ENCODE results near the gene ZBTB33.

Gene ZBTB33

DNA sequence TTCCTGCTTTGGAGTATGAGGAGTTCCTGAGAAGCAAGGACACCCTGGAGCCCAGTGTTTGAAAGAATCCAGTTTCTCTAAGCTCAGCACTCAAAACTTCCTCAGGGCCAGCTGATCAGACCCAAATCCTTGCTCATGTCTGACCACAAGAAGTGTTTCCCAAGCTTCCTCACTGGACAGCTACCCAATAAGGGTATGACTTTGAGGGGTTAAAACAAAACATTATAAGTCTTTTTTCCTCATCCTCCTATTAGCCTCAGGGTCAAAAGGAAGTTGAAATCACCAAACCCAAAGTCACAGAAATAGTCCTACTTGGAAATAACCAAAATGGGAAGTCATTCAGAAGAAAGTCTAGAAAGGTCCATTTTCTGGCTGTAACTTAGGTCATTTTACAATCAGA is 13.7 kb downstream of the ZBTB33 start:
- no peak for DNase-seq (ENCODE audit: low read depth)

DNA sequence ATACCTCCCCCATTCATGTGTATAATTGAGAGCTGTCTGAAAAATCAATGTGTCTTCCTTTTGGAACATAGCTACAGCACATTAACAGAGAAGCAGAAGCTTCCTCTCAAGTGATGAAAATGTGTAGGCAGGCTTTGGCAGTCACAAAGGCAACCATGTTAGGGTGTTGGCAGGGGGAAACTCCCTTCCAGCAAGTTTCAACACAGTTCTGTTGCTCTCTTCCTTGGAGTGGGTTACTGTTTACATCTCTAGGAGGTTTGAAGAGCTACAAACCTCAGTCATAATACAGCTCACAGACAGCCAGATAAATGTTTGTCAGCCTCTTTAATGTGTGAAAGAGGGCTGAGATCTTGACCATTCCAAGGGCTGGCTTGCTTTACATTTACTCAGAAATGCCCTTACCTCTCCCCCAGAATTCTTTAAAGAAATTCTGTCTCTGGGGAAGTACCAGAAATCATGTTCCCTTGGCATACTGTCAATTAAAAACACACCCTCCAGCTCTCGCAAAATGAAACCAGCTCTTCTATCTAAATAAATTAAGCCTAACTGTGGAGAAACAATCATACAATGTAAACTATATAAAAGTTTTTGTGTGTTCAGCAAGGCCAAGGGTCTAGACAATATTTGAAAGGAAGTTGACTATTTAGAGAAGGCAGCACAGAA is 18.9 kb downstream of the ZBTB33 start:
- no peak for DNase-seq (ENCODE audit: low read depth)

DNA sequence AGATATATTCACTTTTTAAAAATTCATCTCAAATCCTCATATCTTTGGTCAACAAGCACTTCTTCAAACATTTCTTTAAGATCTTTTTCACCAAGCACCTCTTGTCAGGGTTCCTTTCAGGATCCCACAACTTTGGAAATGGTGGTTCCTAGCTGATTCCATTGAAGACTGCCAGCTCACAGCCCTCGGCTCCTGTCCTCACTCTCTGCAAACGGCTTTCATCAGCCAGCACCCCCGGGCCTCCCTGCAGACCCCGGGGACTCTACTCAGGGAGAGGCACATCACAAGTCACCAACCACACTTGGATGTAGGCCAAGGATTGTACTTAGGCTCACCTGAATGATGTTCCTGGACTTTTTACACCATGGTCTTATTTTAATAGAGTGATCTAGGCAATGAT is 20.0 kb downstream of the ZBTB33 start:
- DNase-seq (ENCODE audit: low read depth): no peak

DNA sequence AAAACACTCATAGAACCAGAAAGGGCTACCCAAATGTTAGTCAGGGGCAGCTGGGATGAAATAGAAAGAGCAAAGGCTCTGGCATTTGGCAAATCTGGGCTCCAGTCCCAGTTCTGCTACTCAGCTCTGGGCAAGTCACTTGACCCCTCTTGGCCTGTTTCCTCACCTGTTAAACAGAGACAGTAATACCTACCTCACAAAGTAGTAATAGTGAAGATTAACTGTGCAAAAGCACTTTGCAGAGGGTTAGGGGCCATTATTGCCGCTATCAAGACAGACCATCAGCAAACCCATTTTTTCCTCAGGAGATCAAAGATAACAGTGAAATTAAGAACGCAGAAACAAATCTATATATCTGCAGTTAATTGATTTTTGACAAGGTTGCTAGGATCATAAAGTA is 20.6 kb downstream of the ZBTB33 start:
- no peak for DNase-seq (ENCODE audit: low read depth)

DNA sequence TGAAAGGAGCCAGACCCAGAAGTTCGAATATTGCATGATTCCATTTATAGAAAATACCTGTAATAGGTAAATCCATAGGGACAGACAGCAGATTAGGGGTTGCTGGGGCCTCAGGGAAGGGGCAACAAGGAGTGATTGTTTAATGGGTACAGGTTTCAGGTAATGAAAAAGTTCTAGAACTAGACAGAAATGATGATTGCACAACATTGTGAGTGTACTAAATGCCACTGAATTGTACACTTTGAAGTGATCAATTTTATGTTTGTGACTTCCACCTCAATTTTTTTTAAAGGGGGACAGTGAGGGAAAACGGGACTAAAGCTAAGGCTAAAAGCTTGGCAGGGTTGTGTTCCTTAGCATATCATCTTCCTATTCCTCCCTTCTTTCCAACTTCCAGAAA is 23.5 kb downstream of the ZBTB33 start:
- no peak for DNase-seq (ENCODE audit: low read depth)

DNA sequence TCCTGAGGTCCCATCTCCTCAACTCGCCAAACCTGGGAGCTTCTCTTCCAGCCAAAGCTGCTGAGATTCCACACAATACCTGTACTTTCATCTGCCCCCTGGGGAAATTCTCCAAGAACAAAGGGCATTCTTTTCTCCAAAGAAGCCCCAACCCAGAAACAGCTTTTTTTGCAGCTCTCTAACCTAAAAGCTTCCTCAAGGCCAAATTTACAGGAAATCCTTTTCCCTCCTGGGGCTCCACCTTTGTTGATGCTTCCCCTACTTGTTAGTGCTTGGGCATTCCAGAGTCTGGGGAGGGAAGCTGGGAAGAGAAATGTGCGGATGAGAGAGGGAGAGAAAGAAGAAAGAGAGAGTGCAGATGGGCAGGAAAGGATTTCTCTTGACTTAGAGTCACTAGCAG is 24.3 kb downstream of the ZBTB33 start:
- DNase-seq (ENCODE audit: low read depth): no peak

DNA sequence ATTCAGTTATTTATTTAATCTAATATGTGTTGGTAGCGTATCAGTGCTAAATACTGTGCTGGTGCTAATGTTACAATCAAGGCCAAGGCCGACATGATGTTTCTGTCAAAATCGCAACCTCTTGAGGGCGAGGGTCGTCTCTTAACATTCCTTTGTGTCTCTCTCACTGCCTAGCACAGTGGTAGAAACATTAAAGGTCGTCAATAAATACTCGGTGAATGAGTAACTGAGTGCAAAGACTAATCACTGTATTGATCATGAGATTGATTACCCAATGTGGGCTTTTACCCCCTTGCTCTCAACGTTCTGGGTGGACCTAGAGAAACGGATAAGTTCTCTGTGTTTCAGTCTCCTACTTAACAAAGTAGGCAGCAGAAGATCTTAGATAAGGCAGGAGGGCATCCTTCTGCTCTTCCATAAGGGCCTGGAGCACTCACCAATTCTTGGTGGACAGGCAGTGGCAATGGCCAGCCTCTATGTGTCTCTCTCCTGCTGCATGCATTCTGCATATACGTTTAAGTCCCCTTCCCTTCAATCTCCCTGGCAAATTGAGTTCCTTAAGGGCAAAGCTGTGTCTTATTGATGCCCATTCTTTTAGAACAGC is 30.5 kb downstream of the ZBTB33 start:
- DNase-seq (ENCODE audit: low read depth): no peak

DNA sequence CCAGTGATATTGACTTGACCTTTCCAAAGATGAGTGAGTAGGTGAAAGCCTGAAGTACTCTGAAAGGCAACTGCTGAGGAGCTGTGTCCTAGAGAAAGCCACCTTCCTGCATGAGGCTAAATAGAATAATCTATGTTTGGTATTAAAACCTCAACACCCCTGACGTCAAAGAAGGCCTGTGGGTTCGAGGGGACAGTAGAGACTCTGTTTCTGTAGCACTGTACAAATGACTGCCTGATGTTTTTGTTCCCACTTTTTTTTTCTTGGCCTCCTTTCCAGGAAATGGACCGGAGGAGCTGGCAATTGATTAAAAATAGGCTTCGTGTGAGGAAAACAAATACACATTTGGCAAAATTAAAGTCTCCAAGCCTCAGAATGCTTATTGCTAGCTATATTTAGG is 31.1 kb downstream of the ZBTB33 start:
- no peak for DNase-seq (ENCODE audit: low read depth)

DNA sequence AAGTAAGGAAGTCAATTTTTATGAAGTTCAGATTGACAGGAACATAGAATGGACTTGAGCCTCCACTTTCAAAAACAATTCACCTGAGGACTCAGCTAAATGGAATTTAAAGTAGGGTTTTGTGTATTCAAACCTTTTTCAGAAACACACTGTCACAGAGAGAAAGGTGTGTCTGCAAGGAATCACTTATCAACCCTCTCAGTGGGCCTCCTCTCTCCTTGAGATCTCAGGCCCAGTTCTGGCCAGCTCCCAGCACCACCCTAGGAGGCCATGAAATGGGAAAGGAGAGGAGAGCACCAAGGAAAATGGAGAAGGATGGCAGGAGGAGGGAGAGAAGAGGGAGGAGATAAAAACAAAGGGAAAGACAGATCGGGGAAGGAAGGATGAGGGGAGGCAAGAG is 32.1 kb downstream of the ZBTB33 start:
- DNase-seq (ENCODE audit: low read depth): no peak

DNA sequence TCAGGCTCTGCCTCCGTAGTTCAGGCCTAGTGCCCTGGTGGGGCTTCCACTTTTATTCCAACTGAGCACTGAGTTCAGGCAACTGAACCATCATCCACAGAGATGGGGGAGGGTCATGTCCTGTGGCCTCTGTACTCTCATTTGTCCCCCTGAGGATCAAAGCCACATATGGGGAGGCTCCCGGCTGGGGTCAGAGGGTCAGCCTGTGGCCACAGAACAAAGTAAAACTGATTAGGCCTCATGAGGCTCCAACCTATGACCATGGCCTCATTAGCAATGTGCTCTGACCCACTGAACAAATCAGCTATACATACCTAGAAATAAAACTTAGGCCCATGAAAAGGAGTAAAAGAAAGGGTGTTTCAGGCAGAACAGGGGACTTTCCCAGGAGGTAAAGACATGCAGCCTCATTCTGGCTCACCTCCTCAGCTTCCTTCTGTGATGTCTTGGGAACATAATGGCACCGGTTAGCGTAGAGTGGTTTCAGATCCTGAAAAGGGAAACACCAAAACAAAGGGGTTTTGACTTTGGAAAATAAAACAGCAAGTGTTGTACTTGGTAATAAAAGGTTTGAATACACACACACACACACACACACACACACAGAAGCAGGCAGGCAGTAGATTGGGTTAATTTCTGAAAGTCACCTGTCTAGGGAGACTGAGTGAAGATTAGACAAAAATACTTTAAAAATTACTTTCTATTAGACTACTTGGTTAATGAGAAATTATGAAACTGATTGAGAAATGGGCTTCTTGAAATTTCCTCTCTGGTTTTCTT is 36.3 kb downstream of the ZBTB33 start:
- DNase-seq (ENCODE audit: low read depth): no peak

DNA sequence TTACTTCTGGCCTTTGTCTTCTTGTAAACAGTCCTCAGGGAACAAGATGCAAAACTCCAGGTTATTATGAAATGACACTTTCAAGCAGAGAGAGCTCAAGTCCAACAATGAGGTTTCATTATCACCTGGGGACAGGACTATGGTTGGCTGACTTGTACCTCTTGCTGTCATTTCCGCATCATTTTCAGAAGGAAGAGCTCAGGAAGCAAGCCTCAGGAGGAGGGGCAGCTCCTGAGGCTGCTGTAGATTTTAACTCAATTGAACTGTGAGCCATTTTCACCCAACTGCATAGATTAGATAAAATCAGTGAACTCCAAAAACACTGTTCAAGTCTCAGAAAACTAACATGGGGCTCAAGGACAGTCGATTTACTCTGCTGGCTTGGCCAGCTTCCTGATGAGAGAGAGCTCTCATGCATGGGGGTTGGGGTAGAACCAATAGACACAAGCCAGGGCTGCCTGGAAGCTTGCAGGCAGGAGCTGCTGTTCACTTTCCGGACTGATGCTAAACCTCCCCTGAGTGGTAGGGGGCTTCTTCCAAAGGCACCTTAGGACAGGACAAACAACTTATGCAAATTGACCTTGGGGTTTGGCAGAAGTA is 37.0 kb downstream of the ZBTB33 start:
- no peak for DNase-seq (ENCODE audit: low read depth)

DNA sequence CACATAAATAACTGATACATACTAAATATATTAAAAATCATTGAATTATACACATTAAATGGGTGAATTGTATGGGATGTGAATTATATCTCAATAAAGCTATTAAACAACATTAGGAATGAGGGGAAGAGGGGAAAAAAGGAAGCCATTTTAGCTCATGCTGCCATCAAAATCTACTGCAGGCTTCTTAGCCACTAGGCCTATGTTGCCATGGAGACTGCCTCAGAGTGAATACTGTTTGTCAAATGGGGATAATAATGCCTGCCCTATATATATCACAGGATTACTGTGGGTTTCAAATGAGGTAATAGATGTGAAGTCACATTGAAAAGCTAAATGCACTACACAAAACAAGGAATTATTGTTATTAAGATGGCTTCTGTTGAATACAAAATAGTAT is 39.5 kb downstream of the ZBTB33 start:
- no peak for DNase-seq (ENCODE audit: low read depth)

DNA sequence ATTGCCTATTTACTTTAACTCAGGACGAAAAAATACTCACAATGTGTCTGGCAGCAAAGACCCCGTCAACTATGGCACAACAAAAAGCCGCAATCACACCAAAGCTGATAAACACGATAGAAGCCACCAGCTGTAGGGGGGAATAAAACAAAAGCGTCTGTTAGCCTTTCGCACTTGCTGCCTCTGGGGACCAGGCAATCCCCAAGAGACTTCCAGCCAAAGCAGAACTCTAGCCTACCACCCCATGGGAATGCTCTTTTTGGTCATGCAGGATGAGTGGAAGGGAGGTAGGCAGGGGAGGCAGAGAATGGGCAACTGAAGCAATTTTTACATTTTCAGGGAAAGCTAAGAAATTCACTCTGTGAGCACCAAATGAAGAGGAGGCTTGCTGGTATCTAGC is 40.6 kb downstream of the ZBTB33 start:
- no peak for DNase-seq (ENCODE audit: low read depth)

DNA sequence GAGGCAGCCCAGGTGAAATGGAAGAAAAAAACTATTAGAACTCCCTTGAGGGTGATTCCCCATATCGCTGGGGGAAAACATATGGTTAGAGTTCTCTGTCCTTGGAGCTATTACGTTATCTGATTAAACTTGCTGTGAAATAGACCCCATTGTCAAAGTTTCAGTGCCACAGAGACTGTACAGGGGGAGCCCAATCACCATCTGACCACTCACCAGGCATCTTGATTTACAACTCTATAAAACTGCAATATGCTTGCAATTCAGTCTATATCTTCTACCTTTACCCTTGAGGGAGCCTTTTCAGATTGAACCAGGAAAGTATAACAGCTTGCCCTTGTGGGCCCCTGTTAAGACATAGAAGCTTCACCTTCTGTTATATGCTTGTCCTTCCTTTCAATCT is 42.4 kb downstream of the ZBTB33 start:
- no peak for DNase-seq (ENCODE audit: low read depth)

DNA sequence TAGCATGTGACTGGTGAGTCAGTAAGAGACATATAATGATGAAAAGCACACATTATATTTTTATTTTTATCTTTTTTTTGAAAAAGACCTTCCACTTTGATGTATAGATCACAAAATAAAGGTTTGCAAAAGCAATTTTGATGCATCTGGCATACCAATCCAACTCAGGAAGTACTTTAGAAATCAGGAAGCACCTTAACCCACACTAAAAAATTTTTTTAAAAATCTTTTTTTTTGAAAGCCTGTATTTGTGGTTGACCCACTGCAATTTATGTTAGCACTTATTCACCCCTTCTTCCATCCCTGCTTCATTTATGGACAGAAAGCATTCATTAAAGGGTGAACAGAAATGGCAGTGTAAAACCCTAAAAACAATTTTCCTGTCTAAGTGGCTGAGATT is 44.0 kb downstream of the ZBTB33 start:
- DNase-seq (ENCODE audit: low read depth): no peak

DNA sequence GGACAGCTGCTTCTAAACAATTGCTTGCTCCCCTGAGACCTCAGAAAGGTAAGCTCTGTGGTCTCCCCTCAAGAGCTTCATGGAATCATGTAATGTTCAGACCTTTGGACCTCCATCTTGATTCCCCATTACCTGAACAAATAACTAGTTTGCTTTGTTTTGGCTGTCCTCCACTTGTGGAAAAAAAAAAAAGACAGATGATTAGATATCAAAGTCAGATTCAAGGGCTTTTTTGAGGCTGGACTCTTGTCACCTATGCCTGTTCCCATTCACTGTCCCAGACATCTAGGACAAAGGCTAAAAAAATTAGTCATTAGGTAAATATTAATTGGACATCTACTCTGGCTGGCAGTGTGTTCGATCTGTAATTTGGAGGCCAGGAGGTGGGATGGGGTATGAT is 47.3 kb downstream of the ZBTB33 start:
- DNase-seq (ENCODE audit: low read depth): no peak

DNA sequence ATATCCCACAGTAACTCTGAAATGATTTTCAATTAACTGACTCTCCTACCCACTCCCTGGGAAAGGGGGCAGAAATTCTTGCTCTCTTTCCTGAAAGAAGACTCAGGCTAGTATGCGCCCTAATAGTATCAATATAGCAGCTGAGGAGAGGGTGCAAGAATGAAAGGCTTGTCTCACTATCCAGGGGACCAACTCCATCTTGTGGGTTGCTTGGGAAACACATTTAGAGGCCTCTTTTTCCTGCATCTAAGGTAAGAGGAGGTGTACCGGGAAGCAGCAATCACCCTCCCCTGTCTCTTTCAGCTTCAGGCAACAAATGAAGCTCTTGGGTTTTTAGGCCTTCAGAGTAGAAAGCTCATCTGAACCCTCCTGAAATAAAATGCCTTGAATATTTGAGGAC is 49.3 kb downstream of the ZBTB33 start:
- DNase-seq (ENCODE audit: low read depth): no peak

DNA sequence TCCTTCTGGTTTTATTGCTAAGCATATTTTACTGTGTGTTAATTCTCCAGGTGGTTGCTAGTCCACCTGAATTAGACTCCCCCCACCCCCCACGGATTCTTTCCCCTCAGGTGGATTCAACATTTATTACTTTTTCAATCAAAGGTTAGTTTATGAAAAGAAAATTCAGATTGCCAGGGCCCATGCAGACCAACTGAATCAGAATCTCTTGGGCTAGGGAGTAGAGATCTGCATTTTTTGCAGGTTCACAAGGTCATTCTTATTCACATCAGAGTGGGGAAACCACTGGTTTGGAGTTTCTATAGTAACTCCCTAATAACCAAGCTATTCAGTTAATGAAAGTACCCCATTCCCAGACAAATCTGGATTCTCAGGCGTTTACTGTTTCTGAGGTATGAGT is 50.9 kb downstream of the ZBTB33 start:
- no peak for DNase-seq (ENCODE audit: low read depth)

DNA sequence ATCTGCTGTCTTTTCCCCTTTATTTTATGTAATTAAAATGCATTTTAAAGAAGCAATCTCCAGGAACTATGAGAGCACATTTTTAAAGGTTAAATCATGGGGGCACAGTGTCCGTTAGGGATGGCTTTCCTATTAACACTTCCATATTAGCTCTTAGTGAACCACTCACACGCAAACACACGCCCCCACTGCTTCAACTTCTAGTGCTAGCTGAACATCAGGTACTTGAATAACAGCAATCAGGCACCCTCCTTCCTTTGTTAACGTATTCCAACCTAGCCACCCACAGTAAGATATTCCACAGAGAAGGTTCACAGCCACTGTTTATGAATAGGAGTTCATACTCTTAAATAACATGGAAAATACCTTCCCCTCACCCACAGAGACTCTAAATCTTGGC is 51.3 kb downstream of the ZBTB33 start:
- no peak for DNase-seq (ENCODE audit: low read depth)

DNA sequence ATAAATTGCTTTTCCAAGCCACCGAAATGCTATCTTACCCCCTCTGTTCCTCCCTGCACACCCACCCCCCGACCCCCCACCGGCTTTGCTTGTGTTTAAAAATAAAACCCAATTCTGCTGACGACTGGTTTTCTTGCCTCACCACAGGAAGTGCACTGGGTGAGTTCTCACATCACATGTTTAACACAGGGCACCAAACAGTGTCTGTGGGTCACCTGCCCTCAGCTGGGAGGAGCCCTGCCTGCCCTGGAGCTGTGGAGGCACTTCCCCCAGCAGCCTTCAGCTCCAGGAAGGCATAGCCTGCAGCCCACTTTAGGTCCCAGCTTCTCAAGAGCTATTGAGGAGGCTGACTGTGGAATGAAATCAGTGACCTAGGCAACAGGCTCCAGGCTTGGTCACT is 51.8 kb downstream of the ZBTB33 start:
- DNase-seq (ENCODE audit: low read depth): no peak

DNA sequence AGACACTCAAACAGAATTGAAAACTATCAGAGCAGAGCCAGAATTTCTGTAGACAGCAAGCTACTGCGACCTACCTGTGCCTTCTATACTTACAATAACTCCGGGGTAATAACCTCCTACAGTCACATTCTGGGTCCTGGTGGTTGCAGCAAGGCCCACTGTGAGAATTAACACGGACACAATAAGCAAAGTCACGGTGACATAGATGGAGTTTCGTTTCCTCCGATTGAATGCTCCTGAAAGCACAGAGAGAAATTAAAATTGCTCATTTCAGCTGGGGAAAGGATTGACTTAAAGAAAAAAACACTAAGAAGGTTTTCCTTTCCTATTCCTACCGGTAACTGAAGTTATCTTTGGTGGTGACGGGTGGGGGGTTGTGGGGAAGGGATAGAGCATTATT is 53.6 kb downstream of the ZBTB33 start:
- no peak for DNase-seq (ENCODE audit: low read depth)

DNA sequence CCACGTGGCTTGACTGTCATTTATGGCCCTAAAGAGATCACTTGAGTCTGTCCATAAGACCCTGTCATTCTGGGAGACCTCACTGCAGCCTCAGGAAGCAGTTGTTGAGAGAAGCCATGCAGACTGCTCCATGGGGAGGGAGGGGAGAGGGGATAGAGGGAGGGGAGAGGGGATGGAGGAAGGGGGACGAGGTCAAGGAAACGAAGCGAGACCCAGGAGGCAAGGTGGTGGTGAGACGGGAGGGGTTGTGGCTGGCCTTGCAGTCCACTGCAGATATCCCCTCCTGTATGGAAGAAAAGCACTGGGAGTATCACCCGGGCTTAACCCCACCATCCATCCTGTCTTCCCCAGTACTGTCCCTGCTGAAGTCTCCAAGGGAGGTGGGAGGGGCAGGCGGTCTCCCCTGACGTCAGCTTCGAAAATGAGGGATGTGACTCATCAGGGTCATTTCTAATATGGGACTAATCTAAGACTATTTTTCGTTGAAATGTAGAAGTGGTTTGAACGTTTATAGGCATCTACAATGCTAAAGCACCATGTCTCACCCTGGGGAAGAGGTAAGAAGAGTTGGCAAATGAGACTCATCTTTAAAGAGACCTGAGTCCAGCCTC is 55.0 kb downstream of the ZBTB33 start:
- DNase-seq (ENCODE audit: low read depth): no peak

DNA sequence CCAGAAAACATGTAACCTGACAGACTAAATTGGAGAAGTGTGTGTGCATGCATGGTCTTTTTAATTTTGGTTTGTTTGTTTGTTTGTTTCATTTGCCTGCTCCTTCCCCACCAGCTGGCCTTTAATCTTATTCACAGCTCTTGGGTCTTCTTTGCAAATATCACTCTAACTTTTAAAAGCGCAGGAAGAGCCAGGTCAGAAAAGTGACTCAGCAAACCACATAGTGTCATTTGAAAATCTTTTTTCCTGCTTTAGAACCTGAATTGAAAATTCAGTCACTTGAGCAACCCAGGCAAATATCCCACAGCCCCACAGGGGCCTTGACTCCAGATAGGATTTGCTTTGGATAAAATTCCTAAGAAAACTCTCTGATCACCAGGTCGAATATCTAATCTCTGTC is 56.0 kb downstream of the ZBTB33 start:
- no peak for DNase-seq (ENCODE audit: low read depth)

Data from activated T-cell treated with anti-CD3 and anti-CD28 coated beads for 48 hours (primary cell).